Skeletal muscle satellite cell (primary cell): ENCODE measurements around the gene ALPK3. TPM values are rescaled to one million over a fixed set of nuclear protein-coding genes. Genes with fewer than 3 reads are reported as not detected.

Experiments
- H3K27me3 ChIP-seq: 2 replicates; pipeline ENCODE4 v1.7.0; 2013; ENCODE audit warnings: low read length; ENCODE audit not compliant: control insufficient read depth, insufficient read depth
- H3K36me3 ChIP-seq: 2 replicates; pipeline ENCODE4 v1.7.0; 2013; ENCODE audit warnings: mild to moderate bottlenecking, control low read depth, low read length; ENCODE audit not compliant: insufficient read depth
- H3K4me1 ChIP-seq: 2 replicates; pipeline ENCODE4 v1.7.0; 2013; ENCODE audit warnings: low read length; ENCODE audit not compliant: control insufficient read depth, insufficient read depth
- H3K4me2 ChIP-seq: 2 replicates; pipeline ENCODE4 v1.7.0; 2013; ENCODE audit warnings: mild to moderate bottlenecking, low read length
- H3K4me3 ChIP-seq: 2 replicates; pipeline ENCODE4 v1.7.0; 2013; ENCODE audit warnings: low read length
- H3K9ac ChIP-seq: 2 replicates; pipeline ENCODE4 v1.7.0; 2013; ENCODE audit warnings: mild to moderate bottlenecking, low read depth, low read length, moderate library complexity
- H3K9me3 ChIP-seq: replicated peaks from 2 replicates; pipeline ENCODE4 v1.7.0; 2013; ENCODE audit warnings: mild to moderate bottlenecking, control low read depth, low read length
- total RNA-seq: library from RNA; depleted of rRNA; stranded (reverse); fragments of >200 nt; gene quantifications from 2 replicates; pipeline ENCODE4 v1.2.3, GENCODE V29; 2012; rRNA removed

ALPK3 gene
- 0.51 and 2.8 TPM in 2 replicates for total RNA-seq

GRCh38 chr15:84816694-84817465, at the start of gene ALPK3:
Gene ALPK3 (plus strand): TSS chr15:84817356. CDS start chr15:84817453, 97 bp downstream.
- no peaks in the 10 kb centered on the region for H3K27me3 ChIP-seq
- peak within 1 kb of the TSS; percentile 61 for H3K4me2 ChIP-seq
- no peaks in the 10 kb centered on the region for H3K9me3 ChIP-seq
- peaks cover 32% of the 10 kb centered on the region for H3K4me1 ChIP-seq
- H3K36me3 ChIP-seq = no peaks in the 10 kb centered on the region
- peak within 1 kb of the TSS; percentile 61 for H3K4me3 ChIP-seq
- peak within 1 kb of the TSS; percentile 76 for H3K9ac ChIP-seq

- no peak overlapping the region for H3K4me3 ChIP-seq
- H3K36me3 ChIP-seq = peaks cover 29% of the 10 kb centered on the region
These were observed 45.1 kb upstream of the ALPK3 start for GRCh38 chr15:84772031-84772430.

GRCh38 chr15:84772467-84772866, 44.7 kb upstream of the ALPK3 start:
- Histone ChIP-seq H3K4me1 (no peaks in the 10 kb centered on the region), H3K27me3 (no peaks in the 10 kb centered on the region), H3K4me3 (no peak overlapping the region), H3K9me3 (no peaks in the 10 kb centered on the region), H3K9ac (no peak overlapping the region), H3K4me2 (no peak overlapping the region), H3K36me3 (peaks cover 25% of the 10 kb centered on the region)

More at GRCh38 chr15:84772031-84772430, 45.1 kb upstream of the ALPK3 start:
- no peaks in the 10 kb centered on the region for H3K9me3 ChIP-seq
- no peak overlapping the region for H3K9ac ChIP-seq
- no peaks in the 10 kb centered on the region for H3K4me1 ChIP-seq
- no peaks in the 10 kb centered on the region for H3K27me3 ChIP-seq
- no peak overlapping the region for H3K4me2 ChIP-seq

DNA sequence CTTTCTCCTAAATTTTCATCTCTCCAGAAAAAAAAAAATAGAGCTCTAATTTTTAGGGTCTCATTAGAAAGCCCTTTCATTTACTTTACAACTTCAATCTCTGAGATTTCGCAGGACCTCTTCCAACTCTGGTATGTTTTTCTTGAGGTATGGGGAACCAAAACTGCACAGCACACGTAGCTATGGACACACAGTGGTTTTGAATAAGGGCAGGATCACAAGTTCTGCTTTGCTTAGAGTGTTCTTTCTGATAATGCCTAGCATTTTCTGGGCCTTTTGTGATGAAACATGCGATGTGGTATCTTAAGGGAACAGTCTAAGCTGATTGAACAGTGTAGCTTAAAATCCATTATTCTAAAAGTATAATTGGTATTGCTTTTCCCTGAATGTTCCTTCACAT, 43.4 kb upstream of the ALPK3 start:
- H3K4me3 ChIP-seq = no peak overlapping the region
- H3K36me3 ChIP-seq = peaks cover 25% of the 10 kb centered on the region
- H3K9me3 ChIP-seq = no peaks in the 10 kb centered on the region
- no peaks in the 10 kb centered on the region for H3K27me3 ChIP-seq
- no peak overlapping the region for H3K4me2 ChIP-seq
- no peak overlapping the region for H3K9ac ChIP-seq
- H3K4me1 ChIP-seq = no peaks in the 10 kb centered on the region

DNA sequence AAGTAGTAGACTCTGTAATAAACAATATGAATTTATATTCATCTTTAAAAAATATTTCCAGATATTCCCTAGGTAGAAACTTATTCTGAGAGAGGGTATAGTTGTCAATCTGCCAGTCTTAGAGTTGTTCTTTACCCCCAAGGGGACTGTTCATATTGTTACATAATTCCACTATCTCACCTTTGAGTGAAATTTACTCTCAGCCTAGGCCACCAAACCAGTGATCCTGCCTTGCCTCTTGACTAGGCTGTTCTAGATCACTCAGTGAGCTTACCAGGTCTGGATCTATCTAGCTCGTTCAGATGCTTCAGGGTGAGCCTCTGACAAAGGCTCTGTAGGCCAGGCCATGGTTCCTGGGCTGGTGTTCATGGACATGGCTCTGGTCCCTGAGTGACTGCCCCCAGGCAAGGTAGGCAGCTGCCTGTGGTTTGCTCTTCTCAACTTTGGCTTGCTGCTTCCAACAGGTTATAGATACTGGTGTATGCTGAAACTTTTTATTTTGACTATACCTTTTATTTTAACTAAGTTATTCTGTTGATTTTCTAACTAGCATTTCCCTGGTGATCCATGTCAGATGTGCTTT, 41.2 kb upstream of the ALPK3 start:
- Histone ChIP-seq H3K4me1 (no peaks in the 10 kb centered on the region), H3K4me2 (no peak overlapping the region), H3K9ac (no peak overlapping the region), H3K4me3 (no peak overlapping the region), H3K9me3 (no peaks in the 10 kb centered on the region), H3K36me3 (peaks cover 18% of the 10 kb centered on the region), H3K27me3 (no peaks in the 10 kb centered on the region)

- Histone ChIP-seq H3K36me3 (peaks cover 28% of the 10 kb centered on the region), H3K9me3 (no peaks in the 10 kb centered on the region), H3K4me2 (no peak overlapping the region)
These were observed 39.0 kb upstream of the ALPK3 start for GRCh38 chr15:84778194-84778593.

DNA sequence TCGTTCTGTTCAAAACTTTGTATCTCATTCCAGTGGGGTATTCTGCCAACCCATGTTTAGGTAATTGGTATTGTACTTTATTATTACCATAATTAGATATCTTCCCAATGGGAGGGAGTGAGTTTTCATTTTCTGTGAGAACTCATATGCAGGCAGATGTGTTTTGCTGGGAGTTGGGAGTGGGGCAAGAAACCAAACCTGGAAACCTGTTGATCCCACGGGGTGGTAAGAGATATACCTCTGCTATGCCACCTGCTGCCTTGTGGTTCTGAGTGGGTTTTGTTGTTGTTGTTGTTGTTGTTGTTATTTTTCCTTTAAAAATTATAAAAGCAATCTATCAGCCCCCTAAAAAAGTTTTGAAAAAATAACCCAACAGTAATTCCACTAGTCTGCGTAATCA, 36.7 kb upstream of the ALPK3 start:
- Histone ChIP-seq H3K36me3 (peaks cover 47% of the 10 kb centered on the region), H3K4me3 (no peak overlapping the region), H3K9me3 (no peaks in the 10 kb centered on the region), H3K9ac (no peak overlapping the region), H3K4me1 (no peaks in the 10 kb centered on the region), H3K4me2 (no peak overlapping the region), H3K27me3 (no peaks in the 10 kb centered on the region)

More at GRCh38 chr15:84778194-84778593, 39.0 kb upstream of the ALPK3 start:
- H3K4me1 ChIP-seq = no peaks in the 10 kb centered on the region
- H3K4me3 ChIP-seq = no peak overlapping the region
- H3K9ac ChIP-seq = no peak overlapping the region
- no peaks in the 10 kb centered on the region for H3K27me3 ChIP-seq

DNA sequence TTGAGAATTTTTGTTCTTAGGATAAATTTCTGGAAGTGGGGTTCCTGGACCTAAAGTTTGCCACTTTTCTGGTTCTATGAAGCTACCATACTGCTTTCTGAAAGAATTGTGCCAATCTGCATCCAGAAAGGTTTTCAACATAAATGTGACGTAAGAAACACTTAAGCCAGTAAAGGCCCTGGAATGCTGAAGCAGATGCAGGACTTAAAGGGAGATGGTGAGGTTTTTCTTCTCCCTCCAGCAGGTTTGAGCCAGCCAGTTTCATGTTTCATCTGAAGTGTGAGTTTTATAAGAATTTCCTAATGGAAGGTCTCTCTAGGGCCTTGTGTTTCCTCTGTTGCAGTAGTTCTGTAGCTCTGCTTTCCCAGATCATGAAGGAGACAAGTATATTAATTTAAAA, 35.7 kb upstream of the ALPK3 start:
- Histone ChIP-seq H3K9me3 (no peaks in the 10 kb centered on the region), H3K4me3 (no peak overlapping the region), H3K36me3 (peaks cover 46% of the 10 kb centered on the region), H3K9ac (no peak overlapping the region), H3K4me1 (no peaks in the 10 kb centered on the region), H3K27me3 (no peaks in the 10 kb centered on the region), H3K4me2 (no peak overlapping the region)

DNA sequence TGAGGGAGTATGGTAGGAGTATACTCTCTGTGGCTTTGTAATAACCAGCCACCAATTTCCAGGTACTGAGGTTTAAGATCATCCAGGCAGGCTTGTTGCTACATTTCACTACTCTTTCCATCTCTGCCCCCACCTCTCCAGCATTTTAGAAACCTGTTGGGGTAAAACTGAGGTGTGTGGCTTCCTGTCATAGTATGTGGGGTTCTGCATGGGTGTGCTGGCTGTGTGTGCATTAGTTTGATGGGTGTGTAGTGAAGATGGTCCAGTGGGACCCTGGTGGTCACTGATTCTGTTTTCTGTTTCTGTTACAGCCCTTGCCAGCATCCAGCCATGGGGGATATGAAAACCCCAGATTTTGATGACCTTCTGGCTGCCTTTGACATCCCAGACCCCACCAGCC, 34.8 kb upstream of the ALPK3 start:
- peaks cover 48% of the 10 kb centered on the region for H3K36me3 ChIP-seq
- no peak overlapping the region for H3K4me3 ChIP-seq
- H3K9ac ChIP-seq = no peak overlapping the region
- H3K4me1 ChIP-seq = peaks cover 2% of the 10 kb centered on the region
- H3K9me3 ChIP-seq = no peaks in the 10 kb centered on the region
- H3K4me2 ChIP-seq = no peak overlapping the region
- no peaks in the 10 kb centered on the region for H3K27me3 ChIP-seq

DNA sequence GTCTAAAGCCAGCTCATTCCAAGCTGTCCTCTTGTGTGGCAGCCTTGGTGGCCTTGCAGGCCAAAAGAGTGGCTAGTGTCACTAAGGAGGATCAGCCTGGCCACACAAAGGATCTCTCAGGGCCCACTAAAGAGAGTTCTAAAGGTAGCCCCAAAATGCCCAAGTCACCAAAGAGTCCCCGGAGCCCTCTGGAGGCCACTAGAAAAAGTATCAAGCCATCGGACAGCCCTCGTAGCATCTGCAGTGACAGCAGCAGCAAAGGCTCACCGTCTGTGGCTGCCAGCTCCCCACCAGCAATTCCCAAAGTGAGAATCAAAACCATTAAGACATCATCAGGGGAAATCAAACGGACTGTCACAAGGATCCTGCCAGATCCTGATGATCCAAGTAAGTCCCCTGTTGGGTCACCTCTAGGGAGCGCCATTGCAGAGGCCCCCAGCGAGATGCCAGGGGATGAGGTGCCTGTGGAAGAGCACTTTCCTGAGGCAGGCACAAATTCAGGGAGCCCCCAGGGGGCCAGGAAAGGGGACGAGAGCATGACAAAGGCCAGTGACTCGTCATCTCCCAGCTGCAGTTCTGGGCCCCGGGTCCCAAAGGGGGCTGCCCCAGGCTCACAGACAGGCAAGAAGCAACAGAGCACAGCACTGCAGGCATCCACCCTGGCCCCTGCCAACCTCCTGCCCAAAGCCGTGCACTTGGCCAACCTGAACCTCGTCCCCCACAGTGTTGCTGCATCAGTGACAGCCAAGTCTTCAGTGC, 33.5 kb upstream of the ALPK3 start:
- Histone ChIP-seq H3K4me2 (no peak overlapping the region), H3K36me3 (peaks cover 44% of the 10 kb centered on the region), H3K4me3 (no peak overlapping the region), H3K9ac (no peak overlapping the region), H3K27me3 (no peaks in the 10 kb centered on the region), H3K9me3 (no peaks in the 10 kb centered on the region), H3K4me1 (peaks cover 2% of the 10 kb centered on the region)

DNA sequence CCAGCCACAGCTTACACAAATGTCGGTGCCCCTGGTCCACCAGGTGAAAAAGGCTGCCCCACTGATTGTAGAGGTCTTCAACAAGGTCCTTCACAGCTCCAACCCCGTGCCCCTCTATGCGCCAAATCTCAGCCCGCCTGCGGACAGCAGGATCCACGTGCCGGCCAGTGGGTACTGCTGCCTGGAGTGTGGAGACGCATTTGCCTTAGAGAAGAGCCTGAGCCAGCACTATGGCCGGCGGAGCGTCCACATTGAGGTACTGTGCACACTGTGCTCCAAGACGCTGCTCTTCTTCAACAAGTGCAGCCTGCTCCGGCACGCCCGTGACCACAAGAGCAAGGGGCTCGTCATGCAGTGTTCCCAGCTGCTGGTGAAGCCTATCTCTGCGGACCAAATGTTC, 32.9 kb upstream of the ALPK3 start:
- Histone ChIP-seq H3K36me3 (peaks cover 44% of the 10 kb centered on the region), H3K9me3 (no peaks in the 10 kb centered on the region), H3K4me3 (no peak overlapping the region), H3K4me2 (no peak overlapping the region), H3K9ac (no peak overlapping the region), H3K4me1 (peaks cover 2% of the 10 kb centered on the region), H3K27me3 (no peaks in the 10 kb centered on the region)
